Measurements from ENCODE around the gene NUP93.

NUP93 gene

DNA sequence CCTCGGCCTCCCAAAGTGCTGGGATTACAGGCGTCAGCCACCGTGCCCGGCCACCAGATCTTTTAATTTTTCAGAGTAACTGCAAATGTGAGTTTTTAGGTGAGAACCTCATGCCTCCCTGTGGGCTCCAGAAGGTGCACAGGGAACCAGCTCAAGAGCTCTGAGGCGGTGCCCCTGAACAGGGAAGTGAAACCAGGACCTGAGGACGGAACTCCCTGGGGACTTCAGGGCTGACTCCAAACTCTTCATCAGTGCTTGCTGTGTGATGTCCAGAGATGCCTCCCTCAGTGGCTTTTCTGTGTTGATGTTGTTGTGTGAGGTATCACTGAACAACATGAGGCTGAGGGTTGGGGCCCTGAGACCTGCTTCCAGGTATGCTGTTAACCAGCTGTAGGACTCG, 158.9 kb downstream of the NUP93 start:
- TF ChIP-seq, protein P1, sequence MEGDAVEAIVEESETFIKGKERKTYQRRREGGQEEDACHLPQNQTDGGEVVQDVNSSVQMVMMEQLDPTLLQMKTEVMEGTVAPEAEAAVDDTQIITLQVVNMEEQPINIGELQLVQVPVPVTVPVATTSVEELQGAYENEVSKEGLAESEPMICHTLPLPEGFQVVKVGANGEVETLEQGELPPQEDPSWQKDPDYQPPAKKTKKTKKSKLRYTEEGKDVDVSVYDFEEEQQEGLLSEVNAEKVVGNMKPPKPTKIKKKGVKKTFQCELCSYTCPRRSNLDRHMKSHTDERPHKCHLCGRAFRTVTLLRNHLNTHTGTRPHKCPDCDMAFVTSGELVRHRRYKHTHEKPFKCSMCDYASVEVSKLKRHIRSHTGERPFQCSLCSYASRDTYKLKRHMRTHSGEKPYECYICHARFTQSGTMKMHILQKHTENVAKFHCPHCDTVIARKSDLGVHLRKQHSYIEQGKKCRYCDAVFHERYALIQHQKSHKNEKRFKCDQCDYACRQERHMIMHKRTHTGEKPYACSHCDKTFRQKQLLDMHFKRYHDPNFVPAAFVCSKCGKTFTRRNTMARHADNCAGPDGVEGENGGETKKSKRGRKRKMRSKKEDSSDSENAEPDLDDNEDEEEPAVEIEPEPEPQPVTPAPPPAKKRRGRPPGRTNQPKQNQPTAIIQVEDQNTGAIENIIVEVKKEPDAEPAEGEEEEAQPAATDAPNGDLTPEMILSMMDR (IDR thresholded peaks at IDR 0.05; ENCODE audit: control insufficient read depth, extremely low read depth, insufficient read depth) = no peak
- DNase-seq (ENCODE audit: low read depth) = no peak

DNA sequence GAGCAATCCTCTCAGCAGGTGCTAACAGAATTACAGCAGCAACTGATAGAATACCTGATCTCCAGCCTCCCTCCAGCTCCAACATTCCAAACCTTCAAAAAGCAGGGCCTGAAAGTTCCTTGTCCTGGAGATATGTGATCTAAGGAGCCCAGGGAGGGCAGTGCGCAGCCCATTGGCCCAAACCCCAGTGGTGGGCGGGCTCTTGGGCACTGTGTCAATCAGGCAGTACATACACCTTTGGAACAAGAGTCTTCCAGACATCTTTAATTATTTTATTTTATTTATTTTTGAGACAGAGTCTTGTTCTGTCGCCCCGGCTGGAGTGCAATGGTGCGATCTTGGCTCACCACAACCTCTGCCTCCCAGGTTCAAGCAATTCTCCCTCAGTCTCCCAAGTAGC, 159.3 kb downstream of the NUP93 start:
- TF ChIP-seq, protein P1 (IDR thresholded peaks at IDR 0.05; ENCODE audit: control insufficient read depth, extremely low read depth, insufficient read depth) = no peak
- DNase-seq (ENCODE audit: low read depth) = no peak
- H3K4me3 ChIP-seq (ENCODE audit: low read depth, low read length) = no peak overlapping the region

More for the DNA sequence above, 158.9 kb downstream of the NUP93 start:
- H3K4me3 ChIP-seq (ENCODE audit: low read depth, low read length) = no peak overlapping the region

GRCh38 chr16:56891685-56892084, 161.8 kb downstream of the NUP93 start:
- TF ChIP-seq, protein P1 (IDR thresholded peaks at IDR 0.05; ENCODE audit: control insufficient read depth, extremely low read depth, insufficient read depth) = no peak
- no peak overlapping the region for H3K4me3 ChIP-seq (ENCODE audit: low read depth, low read length)
- no peak for DNase-seq (ENCODE audit: low read depth)

DNA sequence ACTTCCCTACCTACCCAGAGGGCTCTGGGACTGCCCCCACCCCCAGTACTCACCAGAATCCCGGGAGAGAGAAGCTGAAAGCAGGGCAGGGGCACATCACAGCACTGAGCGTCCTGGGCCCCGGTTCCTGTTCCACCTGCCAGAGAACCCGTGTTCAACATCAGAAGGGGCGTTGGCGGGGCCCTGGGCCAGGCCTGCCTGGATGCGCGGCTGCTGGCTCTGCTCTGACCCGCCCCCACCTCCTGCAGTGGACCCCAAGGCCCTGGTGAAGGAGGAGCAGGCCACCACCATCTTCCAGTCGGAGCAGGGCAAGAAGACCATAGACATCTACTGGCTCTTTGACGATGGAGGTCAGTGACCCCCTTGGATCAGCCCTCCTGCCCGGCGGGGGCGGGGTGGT, 162.8 kb downstream of the NUP93 start:
- no peak for DNase-seq (ENCODE audit: low read depth)
- H3K4me3 ChIP-seq (ENCODE audit: low read depth, low read length) = no peak overlapping the region
- TF ChIP-seq, protein P1 (IDR thresholded peaks at IDR 0.05; ENCODE audit: control insufficient read depth, extremely low read depth, insufficient read depth) = no peak

- no peak for DNase-seq (ENCODE audit: low read depth)
- no peak overlapping the region for H3K4me3 ChIP-seq (ENCODE audit: low read depth, low read length)
- TF ChIP-seq, protein P1 (IDR thresholded peaks at IDR 0.05; ENCODE audit: control insufficient read depth, extremely low read depth, insufficient read depth) = no peak
Measured at GRCh38 chr16:56894331-56894917, 164.5 kb downstream of the NUP93 start.

DNA sequence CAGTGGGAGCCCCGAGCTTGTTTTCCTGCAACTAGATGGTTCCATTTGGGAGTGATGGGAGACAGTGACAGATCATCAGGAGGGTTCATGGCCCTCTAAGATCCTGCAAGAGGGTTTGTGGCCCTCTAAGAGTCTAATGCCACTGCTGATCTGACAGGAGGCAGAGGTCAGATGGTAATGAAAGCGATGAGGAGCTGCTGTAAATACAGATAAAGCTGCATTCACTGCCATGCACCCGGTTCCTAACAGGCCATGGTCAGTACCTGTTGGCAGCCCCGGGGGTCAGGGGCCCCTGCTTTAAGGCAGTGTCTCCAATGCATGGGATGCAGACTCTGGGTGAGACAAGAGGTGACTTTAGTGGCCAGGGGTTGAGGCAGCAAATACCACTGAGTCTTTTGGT, 165.9 kb downstream of the NUP93 start:
- H3K4me3 ChIP-seq (ENCODE audit: low read depth, low read length) = no peak overlapping the region
- no peak for DNase-seq (ENCODE audit: low read depth)
- TF ChIP-seq, protein P1 (IDR thresholded peaks at IDR 0.05; ENCODE audit: control insufficient read depth, extremely low read depth, insufficient read depth) = no peak

DNA sequence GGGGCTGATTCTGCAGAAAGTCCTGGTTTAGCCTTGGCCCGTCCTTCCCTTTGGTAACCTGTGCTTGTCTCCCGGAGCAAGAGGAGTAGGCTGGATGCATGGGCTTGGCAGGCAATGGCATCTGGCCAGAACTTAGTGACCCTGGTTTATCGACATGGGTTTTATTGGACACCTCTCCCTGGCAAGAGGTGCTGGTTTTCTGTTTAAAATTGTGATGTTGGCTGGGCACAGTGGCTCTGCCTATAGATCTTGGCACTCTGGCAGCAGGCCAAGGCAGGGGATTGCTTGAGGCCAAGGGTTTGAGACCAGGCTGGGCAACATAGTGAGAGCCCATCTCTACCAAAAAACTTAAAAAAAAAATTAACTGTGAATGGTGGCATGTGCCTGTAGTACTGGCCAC, 166.3 kb downstream of the NUP93 start:
- H3K4me3 ChIP-seq (ENCODE audit: low read depth, low read length) = no peak overlapping the region
- TF ChIP-seq, protein P1 (IDR thresholded peaks at IDR 0.05; ENCODE audit: control insufficient read depth, extremely low read depth, insufficient read depth) = no peak
- DNase-seq (ENCODE audit: low read depth) = no peak
